ENCODE measurements around the gene PIK3C2B. TPM values are rescaled to one million over a fixed set of nuclear protein-coding genes. Genes with fewer than 3 reads are reported as not detected.

The PIK3C2B gene
- total and polyA plus RNA-seq, 9 donors = 22.0 to 37.1 (median 31.7) TPM

Other genes starting within 250 kb of the PIK3C2B start
- gene PLEKHA6, start 134.9 kb downstream of the PIK3C2B start, total RNA-seq = 2.2 TPM
- 1 to 10 TPM; 3.0 to 10.0 (median 5.0) TPM for gene PLEKHA6, start 134.9 kb downstream of the PIK3C2B start, polyA plus RNA-seq (ENCODE audit: insufficient read depth in 1 of 8, insufficient read length in 8 of 8, low replicate concordance in 1 of 8)
- 21.9 TPM for gene PPP1R15B, start 83.0 kb downstream of the PIK3C2B start, total RNA-seq
- 10 to 100 TPM; 20.9 to 33.4 (median 25.3) TPM for gene PPP1R15B, start 83.0 kb downstream of the PIK3C2B start, polyA plus RNA-seq (ENCODE audit: insufficient read depth in 1 of 8, insufficient read length in 8 of 8, low replicate concordance in 1 of 8)
- gene MDM4, start 21.6 kb upstream of the PIK3C2B start, total RNA-seq = 36.8 TPM
- 10 to 100 TPM in 7 of 8 donors, 1 to 10 TPM in 1; 9.9 to 37.1 (median 20.8) TPM for gene MDM4, start 21.6 kb upstream of the PIK3C2B start, polyA plus RNA-seq (ENCODE audit: insufficient read depth in 1 of 8, insufficient read length in 8 of 8, low replicate concordance in 1 of 8)
- 2.7 TPM for gene LRRN2, start 190.9 kb upstream of the PIK3C2B start, total RNA-seq
- 1 to 10 TPM; 4.9 to 9.8 (median 6.1) TPM for gene LRRN2, start 190.9 kb upstream of the PIK3C2B start, polyA plus RNA-seq (ENCODE audit: insufficient read depth in 1 of 8, insufficient read length in 8 of 8, low replicate concordance in 1 of 8)